ENCODE measurements around the gene LRRC45. TPM values are rescaled to one million over a fixed set of nuclear protein-coding genes. Genes with fewer than 3 reads are reported as not detected.

LRRC45 gene
- total RNA-seq, 2 donors from 2014 or later, result 22.2 to 24.1 TPM

- Histone ChIP-seq H3K27ac (no peak overlapping the region), H3K4me3 (no peak overlapping the region), H3K27me3 (replicated peaks; ENCODE audit: insufficient read depth) (no peaks in the 10 kb centered on the region), H3K36me3 (no peaks in the 10 kb centered on the region), H3K4me1 (replicated peaks) (no peaks in the 10 kb centered on the region), H3K9me3 (no peaks in the 10 kb centered on the region)
- DNase-seq (ENCODE audit: low spot score), result no peak
- no peak for TF ChIP-seq CTCF (IDR thresholded peaks at IDR 0.05)
- intact Hi-C loops (cut with DNase I), result no loop called here
Observed at GRCh38 chr17:82070611-82071010, 47.5 kb downstream of the LRRC45 start.

GRCh38 chr17:82072827-82073226, 49.7 kb downstream of the LRRC45 start:
- Histone ChIP-seq H3K36me3 (no peaks in the 10 kb centered on the region), H3K4me1 (replicated peaks) (no peaks in the 10 kb centered on the region), H3K4me3 (no peak overlapping the region), H3K9me3 (no peaks in the 10 kb centered on the region), H3K27me3 (replicated peaks; ENCODE audit: insufficient read depth) (no peaks in the 10 kb centered on the region), H3K27ac (no peak overlapping the region)
- WGBS, result 81% methylated on average over 6 of the region's 6 CpGs
- DNase-seq (ENCODE audit: low spot score), result no peak
- TF ChIP-seq POLR2A (IDR thresholded peaks at IDR 0.05), result no peak
- no peak for TF ChIP-seq CTCF (IDR thresholded peaks at IDR 0.05)
- TF ChIP-seq POLR2AphosphoS5 (IDR thresholded peaks at IDR 0.05), result no peak
- intact Hi-C loops (cut with DNase I), result no loop called here

GRCh38 chr17:82073446-82073845, 50.3 kb downstream of the LRRC45 start:
- Histone ChIP-seq H3K27me3 (replicated peaks; ENCODE audit: insufficient read depth) (no peaks in the 10 kb centered on the region), H3K4me1 (replicated peaks) (no peaks in the 10 kb centered on the region), H3K4me3 (no peak overlapping the region), H3K9me3 (no peaks in the 10 kb centered on the region), H3K36me3 (no peaks in the 10 kb centered on the region), H3K27ac (no peak overlapping the region)
- TF ChIP-seq CTCF (IDR thresholded peaks at IDR 0.05) (no peak), POLR2AphosphoS5 (IDR thresholded peaks at IDR 0.05) (no peak), POLR2A (IDR thresholded peaks at IDR 0.05) (no peak)
- intact Hi-C loops (cut with DNase I), result no loop called here
- no peak for DNase-seq (ENCODE audit: low spot score)
- 68% methylated on average over 9 of the region's 9 CpGs for WGBS

GRCh38 chr17:82076018-82076784, 53.1 kb downstream of the LRRC45 start:
- Histone ChIP-seq H3K27me3 (replicated peaks; ENCODE audit: insufficient read depth) (no peaks in the 10 kb centered on the region), H3K4me1 (replicated peaks) (no peaks in the 10 kb centered on the region), H3K4me3 (no peak overlapping the region), H3K9me3 (no peaks in the 10 kb centered on the region), H3K36me3 (peaks cover 10 to 11% of the 10 kb centered on the region in 2 donors), H3K27ac (no peak overlapping the region)
- TF ChIP-seq POLR2AphosphoS5 (IDR thresholded peaks at IDR 0.05), result no peak
- no peak for TF ChIP-seq POLR2A (IDR thresholded peaks at IDR 0.05)
- TF ChIP-seq CTCF (IDR thresholded peaks at IDR 0.05), result no peak
- WGBS, result 83% methylated on average over 25 of the region's 25 CpGs
- intact Hi-C loops (cut with DNase I), result no loop called here
- no peak for DNase-seq (ENCODE audit: low spot score)

Data from prostate gland (tissue), 2 donors.